ENCODE measurements around the gene IQSEC1.

IQSEC1 gene

GRCh38 chr3:12907296-12907695, 165.9 kb downstream of the IQSEC1 start:
- no peak for DNase-seq (ENCODE audit: low read depth)

- DNase-seq (ENCODE audit: low read depth), result no peak
Observed at GRCh38 chr3:12906916-12907290, 166.3 kb downstream of the IQSEC1 start.

GRCh38 chr3:12906141-12906915, 166.9 kb downstream of the IQSEC1 start:
- no peak for DNase-seq (ENCODE audit: low read depth)

GRCh38 chr3:12905316-12906071, 167.7 kb downstream of the IQSEC1 start:
- DNase-seq (ENCODE audit: low read depth), result no peak

GRCh38 chr3:12904951-12905315, 168.3 kb downstream of the IQSEC1 start:
- DNase-seq (ENCODE audit: low read depth), result no peak

- DNase-seq (ENCODE audit: low read depth), result no peak
Observed at GRCh38 chr3:12903881-12904280, 169.3 kb downstream of the IQSEC1 start.

- no peak for DNase-seq (ENCODE audit: low read depth)
Observed at GRCh38 chr3:12903000-12903800, 170.0 kb downstream of the IQSEC1 start.

- no peak for DNase-seq (ENCODE audit: low read depth)
Observed at GRCh38 chr3:12902181-12902999, 170.8 kb downstream of the IQSEC1 start.

GRCh38 chr3:12901623-12902045, 171.6 kb downstream of the IQSEC1 start:
- DNase-seq (ENCODE audit: low read depth), result no peak

- DNase-seq (ENCODE audit: low read depth), result no peak
Observed at GRCh38 chr3:12900885-12901411, 172.3 kb downstream of the IQSEC1 start.

- DNase-seq (ENCODE audit: low read depth), result no peak
Observed at GRCh38 chr3:12898965-12899755, 174.1 kb downstream of the IQSEC1 start.

- DNase-seq (ENCODE audit: low read depth), result no peak
Observed at GRCh38 chr3:12898290-12898964, 174.8 kb downstream of the IQSEC1 start.

- no peak for DNase-seq (ENCODE audit: low read depth)
Observed at GRCh38 chr3:12897381-12898289, 175.6 kb downstream of the IQSEC1 start.

GRCh38 chr3:12896063-12896985, 176.9 kb downstream of the IQSEC1 start:
- no peak for DNase-seq (ENCODE audit: low read depth)

- DNase-seq (ENCODE audit: low read depth), result no peak
Observed at GRCh38 chr3:12895391-12896062, 177.7 kb downstream of the IQSEC1 start.

GRCh38 chr3:12894629-12895028, 178.6 kb downstream of the IQSEC1 start:
- DNase-seq (ENCODE audit: low read depth), result no peak

GRCh38 chr3:12893852-12894251, 179.4 kb downstream of the IQSEC1 start:
- no peak for DNase-seq (ENCODE audit: low read depth)

Measured in stimulated activated CD8-positive, alpha-beta memory T cell treated with anti-CD3 and anti-CD28 coated beads, Interleukin-12 subunit alpha, Interleukin-12 subunit beta, amount 100 ng/mL, for 1 hour (primary cell).